SKM-1 treated with dmso at 0.1 percent for 144 hours (cell line): Measurements from ENCODE around the gene RNF113A.
"Not testable (repeated sequence)": the region's sequence is repeated elsewhere in the genome, so short reads cannot be mapped to it uniquely, and the experiment has no call there.

Source experiments
- DNase-seq: peaks from one replicate; lab custom pipeline; 2025; ENCODE audit not compliant: unreplicated experiment; lab: John Stamatoyannopoulos, UW

RNF113A gene

DNA sequence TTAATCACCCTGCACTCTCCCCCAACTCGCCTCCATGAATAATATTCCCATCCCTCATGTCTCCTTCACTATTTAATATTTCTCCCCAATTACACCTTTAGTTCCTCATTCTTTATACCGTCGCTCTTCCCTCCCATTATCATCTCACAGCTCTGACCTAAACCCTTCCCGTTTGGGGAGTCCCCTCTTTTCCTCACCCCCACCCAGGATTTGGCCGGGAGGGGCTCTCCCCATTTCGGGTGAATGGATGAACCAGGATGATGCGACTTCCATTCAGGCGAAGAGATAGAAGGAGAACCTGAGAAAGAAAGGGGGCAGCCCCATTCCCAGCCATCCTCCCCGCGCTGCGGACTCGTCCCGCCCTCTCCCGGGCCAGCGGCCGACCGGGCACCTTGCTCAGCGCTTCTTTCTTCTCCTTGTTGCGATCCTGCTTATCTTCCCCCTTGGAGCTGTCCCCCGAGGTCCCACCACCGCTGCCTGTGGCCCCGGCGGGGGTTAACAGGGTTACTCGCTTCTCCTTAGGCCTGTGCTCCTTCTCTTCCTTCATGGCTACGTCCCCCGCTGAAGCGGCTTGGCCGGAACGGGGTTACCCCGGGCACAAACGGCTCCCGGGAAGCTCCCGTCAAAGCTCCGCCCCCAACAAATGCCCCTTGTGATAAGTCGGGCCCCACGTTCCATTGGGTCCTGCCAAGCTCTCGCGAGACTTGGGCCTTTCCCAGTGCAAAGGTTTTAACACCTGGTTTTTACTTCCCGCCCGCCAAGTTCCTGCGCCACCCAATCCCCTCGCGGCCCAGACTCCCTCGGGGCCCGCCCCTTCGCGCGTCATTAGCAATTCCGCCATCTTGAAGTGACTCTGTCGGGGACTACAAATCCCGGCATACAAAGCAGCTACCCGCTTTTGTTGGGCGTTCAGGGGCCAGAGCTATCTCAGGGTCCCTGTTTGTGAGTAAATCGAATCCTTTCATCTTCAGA is 18.9 kb downstream of the RNF113A start, which contains the start of gene UPF3B:
TSS of gene UPF3B (minus strand) at position 582 of the 972 bp plus-strand sequence. CDS start at position 547, 35 bp downstream.
- DNase-seq, result peak; percentile 94

DNA sequence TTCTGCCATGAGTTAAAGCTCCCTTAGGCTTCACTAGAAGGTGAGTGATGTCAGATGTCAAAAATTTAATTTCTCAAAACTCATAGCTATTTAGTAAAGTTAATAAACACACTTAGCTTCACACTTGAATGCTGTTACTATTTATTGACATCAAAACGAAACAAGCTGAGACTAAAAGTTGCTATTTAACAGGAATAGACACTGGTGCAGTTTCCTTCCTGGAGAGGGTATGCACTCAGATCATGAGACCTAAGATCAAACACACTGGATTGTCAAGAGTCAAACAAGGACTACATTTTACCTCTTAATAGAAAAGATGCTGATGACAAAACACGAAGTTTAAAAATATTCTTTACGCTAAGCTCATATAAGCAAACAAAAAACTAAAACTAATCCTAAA is 37.6 kb downstream of the RNF113A start:
- no peak for DNase-seq

DNA sequence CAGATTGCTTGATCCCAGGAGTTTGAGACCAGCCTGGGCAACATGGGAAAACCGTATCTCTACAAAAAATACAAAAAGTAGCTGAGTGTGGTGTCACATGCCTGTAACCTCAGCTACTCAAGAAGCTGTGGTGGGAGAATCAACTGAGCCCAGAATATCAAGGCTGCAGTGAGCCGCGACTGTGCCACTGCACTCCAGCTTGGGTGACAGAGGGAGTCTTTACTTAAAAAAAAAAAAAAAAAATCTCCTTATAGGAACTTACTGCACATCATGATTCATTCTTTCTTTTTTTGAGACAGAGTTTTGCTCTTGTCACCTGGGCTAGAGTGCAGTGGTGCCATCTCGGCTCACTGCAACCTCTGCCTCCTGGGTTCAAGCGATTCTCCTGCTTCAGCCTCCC is 43.1 kb downstream of the RNF113A start:
- no peak for DNase-seq

DNA sequence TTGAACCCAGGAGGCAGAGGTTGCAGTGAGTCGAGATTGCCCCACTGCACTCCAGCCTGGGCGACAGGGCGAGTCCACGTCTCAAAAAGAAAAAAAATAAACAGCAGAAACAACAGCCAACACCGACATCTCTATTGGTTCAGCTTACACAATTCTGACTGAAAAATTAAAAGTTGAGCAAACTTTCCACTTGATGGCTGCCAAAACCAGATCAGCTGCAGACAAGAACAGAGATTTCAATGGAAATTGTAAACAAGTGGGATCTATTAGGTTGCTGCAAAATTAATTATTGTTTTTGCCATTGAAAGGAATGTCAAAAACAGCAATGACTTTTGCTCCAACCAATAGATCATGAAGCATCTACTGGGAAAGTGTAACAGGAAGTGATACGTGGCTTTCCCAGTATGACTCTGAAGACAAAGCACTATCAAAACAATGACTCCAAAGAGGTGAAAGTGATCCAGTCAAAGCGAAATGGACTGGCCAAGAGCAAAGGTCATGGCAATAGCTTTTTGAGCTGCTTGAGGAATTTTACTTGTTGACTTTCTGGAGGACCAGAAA is 45.1 kb downstream of the RNF113A start:
- no peak for DNase-seq

DNA sequence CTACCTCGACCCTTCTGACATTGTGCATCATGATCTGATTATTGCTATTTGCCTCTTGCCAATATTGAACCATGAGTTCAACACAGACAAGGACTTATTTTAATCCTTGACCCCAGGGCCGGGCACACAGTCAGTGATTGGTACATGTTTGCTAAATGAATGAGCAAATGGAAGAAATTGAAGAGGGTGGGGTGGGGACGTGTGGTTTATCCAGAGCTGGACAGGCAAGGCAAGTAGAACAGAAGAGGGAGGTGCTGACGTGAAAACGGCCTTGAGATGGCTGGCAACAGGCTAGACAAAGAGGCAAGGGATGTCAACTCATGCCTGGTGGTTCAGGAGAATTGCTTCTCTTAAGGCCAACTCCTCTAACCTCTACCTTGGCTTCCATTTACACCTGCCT is 47.3 kb downstream of the RNF113A start:
- DNase-seq, result not testable (repeated sequence)

DNA sequence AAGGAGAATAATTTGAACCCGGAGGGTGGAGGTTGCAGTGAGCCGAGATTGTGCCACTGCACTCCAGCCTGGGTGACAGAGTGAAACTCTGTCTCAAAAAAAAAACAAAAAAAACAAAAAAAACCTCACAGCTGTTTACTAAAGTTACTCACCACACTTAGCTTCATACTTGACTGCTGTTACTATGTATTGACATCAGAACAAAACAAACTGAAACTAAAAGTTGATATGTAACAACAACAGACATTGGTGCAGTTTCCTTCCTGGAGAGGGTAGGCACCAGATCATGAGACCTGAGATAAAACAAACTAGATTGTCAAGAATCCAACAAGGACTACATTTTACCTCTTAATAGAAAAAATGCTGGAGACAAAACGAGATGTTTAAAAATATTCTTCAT is 49.8 kb downstream of the RNF113A start:
- DNase-seq, result not testable (repeated sequence)
